ENCODE results near the gene TC2N. TPM values are rescaled to one million over a fixed set of nuclear protein-coding genes. Genes with fewer than 3 reads are reported as not detected.

Gene TC2N
- polyA plus RNA-seq, 1 donor from 2014 or later, result 2.1 TPM

DNA sequence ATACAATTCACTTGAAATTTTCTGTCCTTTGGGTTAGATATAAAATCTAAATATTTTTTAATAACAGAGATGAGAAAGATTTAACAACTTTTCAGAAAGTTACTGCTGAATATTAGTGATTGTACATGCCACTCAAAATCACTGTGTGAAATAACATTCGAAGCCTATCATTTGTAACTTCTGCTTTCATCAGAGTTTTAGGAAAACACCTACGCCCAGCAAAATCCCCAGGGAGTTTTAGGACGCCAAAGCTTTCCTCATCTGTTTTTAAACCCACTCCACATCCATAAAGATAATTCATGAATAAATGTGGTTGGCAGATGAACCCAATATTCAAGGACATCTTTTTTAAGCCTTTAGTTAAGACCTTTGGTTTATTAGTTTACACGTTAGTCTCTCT is 23.9 kb downstream of the TC2N start:
- H3K27ac ChIP-seq (ENCODE audit: low read length), result no peak overlapping the region
- no peaks in the 10 kb centered on the region for H3K27me3 ChIP-seq (ENCODE audit: insufficient read depth, low read depth, low read length)
- H3K9me2 ChIP-seq (ENCODE audit: insufficient read depth, low read length), result no peaks in the 10 kb centered on the region
- no peaks in the 10 kb centered on the region for H3K79me2 ChIP-seq (replicated peaks; ENCODE audit: insufficient read depth, low read length)
- H3F3A ChIP-seq (ENCODE audit: insufficient read depth, low read length, poor library complexity, severe bottlenecking), result no peaks in the 10 kb centered on the region
- H4K20me1 ChIP-seq (ENCODE audit: insufficient read depth), result no peaks in the 10 kb centered on the region
- no peaks in the 10 kb centered on the region for H3K36me3 ChIP-seq (ENCODE audit: insufficient read depth, low read length)
- H3K9me3 ChIP-seq (ENCODE audit: low read length), result no peaks in the 10 kb centered on the region
- H3K4me2 ChIP-seq (ENCODE audit: low read length), result no peak overlapping the region
- no peak overlapping the region for H2AFZ ChIP-seq (ENCODE audit: low read depth, low read length)
- TF ChIP-seq RAD21 (conservative IDR thresholded peaks at IDR 0.05), result no peak
- TF ChIP-seq MXI1 (conservative IDR thresholded peaks at IDR 0.05; ENCODE audit: poor library complexity, severe bottlenecking), result no peak
- TF ChIP-seq, protein P1, sequence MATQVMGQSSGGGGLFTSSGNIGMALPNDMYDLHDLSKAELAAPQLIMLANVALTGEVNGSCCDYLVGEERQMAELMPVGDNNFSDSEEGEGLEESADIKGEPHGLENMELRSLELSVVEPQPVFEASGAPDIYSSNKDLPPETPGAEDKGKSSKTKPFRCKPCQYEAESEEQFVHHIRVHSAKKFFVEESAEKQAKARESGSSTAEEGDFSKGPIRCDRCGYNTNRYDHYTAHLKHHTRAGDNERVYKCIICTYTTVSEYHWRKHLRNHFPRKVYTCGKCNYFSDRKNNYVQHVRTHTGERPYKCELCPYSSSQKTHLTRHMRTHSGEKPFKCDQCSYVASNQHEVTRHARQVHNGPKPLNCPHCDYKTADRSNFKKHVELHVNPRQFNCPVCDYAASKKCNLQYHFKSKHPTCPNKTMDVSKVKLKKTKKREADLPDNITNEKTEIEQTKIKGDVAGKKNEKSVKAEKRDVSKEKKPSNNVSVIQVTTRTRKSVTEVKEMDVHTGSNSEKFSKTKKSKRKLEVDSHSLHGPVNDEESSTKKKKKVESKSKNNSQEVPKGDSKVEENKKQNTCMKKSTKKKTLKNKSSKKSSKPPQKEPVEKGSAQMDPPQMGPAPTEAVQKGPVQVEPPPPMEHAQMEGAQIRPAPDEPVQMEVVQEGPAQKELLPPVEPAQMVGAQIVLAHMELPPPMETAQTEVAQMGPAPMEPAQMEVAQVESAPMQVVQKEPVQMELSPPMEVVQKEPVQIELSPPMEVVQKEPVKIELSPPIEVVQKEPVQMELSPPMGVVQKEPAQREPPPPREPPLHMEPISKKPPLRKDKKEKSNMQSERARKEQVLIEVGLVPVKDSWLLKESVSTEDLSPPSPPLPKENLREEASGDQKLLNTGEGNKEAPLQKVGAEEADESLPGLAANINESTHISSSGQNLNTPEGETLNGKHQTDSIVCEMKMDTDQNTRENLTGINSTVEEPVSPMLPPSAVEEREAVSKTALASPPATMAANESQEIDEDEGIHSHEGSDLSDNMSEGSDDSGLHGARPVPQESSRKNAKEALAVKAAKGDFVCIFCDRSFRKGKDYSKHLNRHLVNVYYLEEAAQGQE (IDR thresholded peaks at IDR 0.05; ENCODE audit: borderline replicate concordance), result no peak
- TF ChIP-seq EP300 (conservative IDR thresholded peaks at IDR 0.05; ENCODE audit: poor library complexity, severe bottlenecking), result no peak
- no peak for TF ChIP-seq POLR2AphosphoS5 (IDR thresholded peaks at IDR 0.05)
- TF ChIP-seq TAF1 (IDR thresholded peaks at IDR 0.05; ENCODE audit: low read depth), result no peak
- TF ChIP-seq SMC3 (conservative IDR thresholded peaks at IDR 0.05; ENCODE audit: poor library complexity), result no peak
- TF ChIP-seq CTCF (IDR thresholded peaks at IDR 0.05; ENCODE audit: poor library complexity, severe bottlenecking), result no peak
- TF ChIP-seq EZH2 (IDR thresholded peaks at IDR 0.05; ENCODE audit: borderline replicate concordance, insufficient read depth, low read length, poor library complexity, severe bottlenecking), result no peak
- H3K4me3 ChIP-seq (ENCODE audit: low read length), result no peak overlapping the region
- no peak overlapping the region for H3K9ac ChIP-seq (ENCODE audit: low read length)

GRCh38 chr14:91841065-91841464 is 26.3 kb downstream of the TC2N start:
- H4K20me1 ChIP-seq (ENCODE audit: insufficient read depth), result no peaks in the 10 kb centered on the region
- no peaks in the 10 kb centered on the region for H3K9me2 ChIP-seq (ENCODE audit: insufficient read depth, low read length)
- no peak overlapping the region for H3K9ac ChIP-seq (ENCODE audit: low read length)
- H3K36me3 ChIP-seq (ENCODE audit: insufficient read depth, low read length), result no peaks in the 10 kb centered on the region
- no peak overlapping the region for H3K27ac ChIP-seq (ENCODE audit: low read length)
- H3F3A ChIP-seq (ENCODE audit: insufficient read depth, low read length, poor library complexity, severe bottlenecking), result no peaks in the 10 kb centered on the region
- H3K9me3 ChIP-seq (ENCODE audit: low read length), result no peaks in the 10 kb centered on the region
- H3K79me2 ChIP-seq (replicated peaks; ENCODE audit: insufficient read depth, low read length), result no peaks in the 10 kb centered on the region
- no peak for TF ChIP-seq MXI1 (conservative IDR thresholded peaks at IDR 0.05; ENCODE audit: poor library complexity, severe bottlenecking)
- no peak for TF ChIP-seq EP300 (conservative IDR thresholded peaks at IDR 0.05; ENCODE audit: poor library complexity, severe bottlenecking)
- TF ChIP-seq RAD21 (conservative IDR thresholded peaks at IDR 0.05), result no peak
- TF ChIP-seq, protein P1 (IDR thresholded peaks at IDR 0.05; ENCODE audit: borderline replicate concordance), result no peak
- TF ChIP-seq EZH2 (IDR thresholded peaks at IDR 0.05; ENCODE audit: borderline replicate concordance, insufficient read depth, low read length, poor library complexity, severe bottlenecking), result no peak
- no peak overlapping the region for H3K4me3 ChIP-seq (ENCODE audit: low read length)
- H2AFZ ChIP-seq (ENCODE audit: low read depth, low read length), result no peak overlapping the region
- no peak overlapping the region for H3K4me2 ChIP-seq (ENCODE audit: low read length)
- peaks cover 20% of the 10 kb centered on the region for H3K27me3 ChIP-seq (ENCODE audit: insufficient read depth, low read depth, low read length)

Measured in neural cell (in vitro differentiated cells).